HFF-Myc (cell line): ENCODE data around the gene SCN1B.

Experiments used
- DNase-seq: peaks from one replicate; pipeline ENCODE4 v3.0.0-alpha.2; 2011; ENCODE audit warnings: low read depth; ENCODE audit errors: extremely low read depth
- H3K4me3 ChIP-seq: replicated peaks from 2 replicates; pipeline ENCODE4 v1.5.1; 2011; ENCODE audit warnings: low read depth, mild to moderate bottlenecking, control low read depth, low read length
- CTCF ChIP-seq: IDR thresholded peaks from 2 replicates; pipeline ENCODE4 v1.5.1; 2012; ENCODE audit warnings: mild to moderate bottlenecking, low read depth, low read length, control low read depth; ENCODE audit errors: missing control alignments

SCN1B gene

DNA sequence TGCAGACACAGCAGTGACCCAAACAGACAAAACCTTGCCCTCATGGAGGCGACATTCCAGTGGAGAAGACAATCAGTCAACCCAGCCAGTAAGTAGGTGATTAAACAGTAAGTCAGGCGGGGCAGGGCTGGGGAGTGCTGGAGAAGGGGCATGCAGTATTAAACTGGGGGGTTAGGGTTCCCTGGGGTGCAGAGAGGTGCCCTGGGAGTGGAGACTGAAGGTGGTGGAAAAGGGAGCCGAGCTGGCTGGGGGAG, 54.2 kb downstream of the SCN1B start:
- no peak for DNase-seq
- TF ChIP-seq CTCF = no peak
- no peak overlapping the region for H3K4me3 ChIP-seq

- no peak for TF ChIP-seq CTCF
- no peak for DNase-seq
- H3K4me3 ChIP-seq = no peak overlapping the region
These were observed 55.7 kb downstream of the SCN1B start for GRCh38 chr19:35085947-35086346.

- DNase-seq = no peak
- no peak overlapping the region for H3K4me3 ChIP-seq
- no peak for TF ChIP-seq CTCF
These were observed 56.2 kb downstream of the SCN1B start for GRCh38 chr19:35086455-35086854.

DNA sequence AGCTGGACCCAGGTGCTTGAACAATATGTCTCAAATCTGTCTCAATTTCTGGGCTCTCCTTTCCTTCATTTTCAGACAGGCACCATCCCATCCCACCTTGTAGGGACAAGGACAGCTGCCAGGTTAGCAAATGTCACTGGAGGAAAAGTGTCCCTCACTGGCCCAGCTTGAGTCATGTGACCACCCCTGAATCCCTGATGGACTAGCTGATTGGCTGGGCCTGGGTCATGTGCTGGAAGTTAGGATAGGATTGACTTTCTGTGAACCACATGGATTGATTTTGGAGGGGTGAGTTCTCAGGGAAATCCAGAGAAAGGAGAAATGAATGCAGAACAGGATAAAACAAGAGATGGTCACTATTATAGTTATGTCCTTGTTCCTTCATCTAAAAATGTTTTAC, 57.1 kb downstream of the SCN1B start:
- H3K4me3 ChIP-seq = no peak overlapping the region
- DNase-seq = no peak
- TF ChIP-seq CTCF = no peak

GRCh38 chr19:35088131-35088913, 58.1 kb downstream of the SCN1B start:
- DNase-seq = peak; percentile 75

GRCh38 chr19:35089554-35089953, 59.3 kb downstream of the SCN1B start:
- H3K4me3 ChIP-seq = no peak overlapping the region
- no peak for DNase-seq
- TF ChIP-seq CTCF = no peak

More at GRCh38 chr19:35088131-35088913, 58.1 kb downstream of the SCN1B start:
- no peak overlapping the region for H3K4me3 ChIP-seq
- TF ChIP-seq CTCF = no peak
